ENCODE results near the gene SLC2A11.
"Not testable (repeated sequence)": the region's sequence is repeated elsewhere in the genome, so short reads cannot be mapped to it uniquely, and the experiment has no call there.

The SLC2A11 gene

DNA sequence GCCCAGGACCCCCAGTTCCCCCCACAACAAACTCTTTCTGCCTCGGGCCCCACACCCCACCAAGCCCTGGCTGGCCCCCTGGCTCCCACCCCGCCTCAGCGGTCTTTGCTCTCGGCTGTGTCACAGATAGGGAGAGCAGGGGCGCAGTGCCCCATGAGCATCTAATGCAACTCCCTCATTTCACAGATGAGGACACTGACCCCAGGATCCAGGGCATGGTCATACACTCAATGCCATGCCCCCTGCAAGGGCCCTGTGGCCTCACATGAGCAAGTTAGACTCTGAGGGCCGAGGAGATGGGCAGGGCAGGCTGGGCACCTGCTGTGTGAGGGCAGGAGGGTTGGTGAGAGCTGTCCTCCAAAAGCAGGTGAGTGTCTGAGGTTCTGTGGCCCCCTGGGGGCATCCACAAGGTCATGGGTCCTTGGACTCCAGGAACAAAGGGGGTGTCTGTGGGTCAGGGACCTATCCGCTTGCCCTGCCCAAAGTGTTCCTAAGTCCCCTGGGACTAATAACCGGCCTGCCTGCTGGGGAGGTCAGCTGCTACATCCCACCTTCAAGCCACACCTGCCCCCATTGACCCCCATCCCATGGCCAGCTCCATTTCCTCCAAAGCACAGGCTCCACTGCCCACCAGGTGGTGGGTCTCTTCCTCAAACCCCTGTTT lies 39.0 kb downstream of the SLC2A11 start:
- TF ChIP-seq, protein P1, sequence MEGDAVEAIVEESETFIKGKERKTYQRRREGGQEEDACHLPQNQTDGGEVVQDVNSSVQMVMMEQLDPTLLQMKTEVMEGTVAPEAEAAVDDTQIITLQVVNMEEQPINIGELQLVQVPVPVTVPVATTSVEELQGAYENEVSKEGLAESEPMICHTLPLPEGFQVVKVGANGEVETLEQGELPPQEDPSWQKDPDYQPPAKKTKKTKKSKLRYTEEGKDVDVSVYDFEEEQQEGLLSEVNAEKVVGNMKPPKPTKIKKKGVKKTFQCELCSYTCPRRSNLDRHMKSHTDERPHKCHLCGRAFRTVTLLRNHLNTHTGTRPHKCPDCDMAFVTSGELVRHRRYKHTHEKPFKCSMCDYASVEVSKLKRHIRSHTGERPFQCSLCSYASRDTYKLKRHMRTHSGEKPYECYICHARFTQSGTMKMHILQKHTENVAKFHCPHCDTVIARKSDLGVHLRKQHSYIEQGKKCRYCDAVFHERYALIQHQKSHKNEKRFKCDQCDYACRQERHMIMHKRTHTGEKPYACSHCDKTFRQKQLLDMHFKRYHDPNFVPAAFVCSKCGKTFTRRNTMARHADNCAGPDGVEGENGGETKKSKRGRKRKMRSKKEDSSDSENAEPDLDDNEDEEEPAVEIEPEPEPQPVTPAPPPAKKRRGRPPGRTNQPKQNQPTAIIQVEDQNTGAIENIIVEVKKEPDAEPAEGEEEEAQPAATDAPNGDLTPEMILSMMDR (IDR thresholded peaks at IDR 0.05; ENCODE audit: low read depth, low read length, missing control alignments): no peak

DNA sequence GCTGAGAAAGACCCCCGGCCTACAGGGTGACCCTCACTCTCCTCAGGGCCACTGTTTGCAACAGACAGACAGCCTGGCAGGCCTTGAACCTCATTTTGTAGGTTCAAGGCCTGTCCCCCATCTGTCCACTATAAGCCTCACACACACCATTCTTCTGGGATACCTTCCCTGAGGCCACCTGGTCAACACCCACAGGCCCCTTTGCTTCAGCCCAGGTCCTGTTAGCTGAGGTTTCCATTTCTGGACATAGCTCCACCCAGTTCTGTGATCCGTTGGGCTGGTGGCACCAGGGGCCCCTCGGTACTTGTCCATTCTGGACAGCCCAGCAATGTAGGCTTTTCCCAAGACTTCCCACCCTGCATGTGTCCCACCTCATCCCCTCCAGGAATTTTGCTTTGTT lies 39.6 kb downstream of the SLC2A11 start:
- no peak for DNase-seq (ENCODE audit: low read depth)
- H3K4me3 ChIP-seq (ENCODE audit: low read depth, low read length): no peak overlapping the region
- TF ChIP-seq, protein P1 (IDR thresholded peaks at IDR 0.05; ENCODE audit: low read depth, low read length, missing control alignments): no peak

More for the DNA sequence above, 39.0 kb downstream of the SLC2A11 start:
- H3K4me3 ChIP-seq (ENCODE audit: low read depth, low read length): no peak overlapping the region
- DNase-seq (ENCODE audit: low read depth): no peak

DNA sequence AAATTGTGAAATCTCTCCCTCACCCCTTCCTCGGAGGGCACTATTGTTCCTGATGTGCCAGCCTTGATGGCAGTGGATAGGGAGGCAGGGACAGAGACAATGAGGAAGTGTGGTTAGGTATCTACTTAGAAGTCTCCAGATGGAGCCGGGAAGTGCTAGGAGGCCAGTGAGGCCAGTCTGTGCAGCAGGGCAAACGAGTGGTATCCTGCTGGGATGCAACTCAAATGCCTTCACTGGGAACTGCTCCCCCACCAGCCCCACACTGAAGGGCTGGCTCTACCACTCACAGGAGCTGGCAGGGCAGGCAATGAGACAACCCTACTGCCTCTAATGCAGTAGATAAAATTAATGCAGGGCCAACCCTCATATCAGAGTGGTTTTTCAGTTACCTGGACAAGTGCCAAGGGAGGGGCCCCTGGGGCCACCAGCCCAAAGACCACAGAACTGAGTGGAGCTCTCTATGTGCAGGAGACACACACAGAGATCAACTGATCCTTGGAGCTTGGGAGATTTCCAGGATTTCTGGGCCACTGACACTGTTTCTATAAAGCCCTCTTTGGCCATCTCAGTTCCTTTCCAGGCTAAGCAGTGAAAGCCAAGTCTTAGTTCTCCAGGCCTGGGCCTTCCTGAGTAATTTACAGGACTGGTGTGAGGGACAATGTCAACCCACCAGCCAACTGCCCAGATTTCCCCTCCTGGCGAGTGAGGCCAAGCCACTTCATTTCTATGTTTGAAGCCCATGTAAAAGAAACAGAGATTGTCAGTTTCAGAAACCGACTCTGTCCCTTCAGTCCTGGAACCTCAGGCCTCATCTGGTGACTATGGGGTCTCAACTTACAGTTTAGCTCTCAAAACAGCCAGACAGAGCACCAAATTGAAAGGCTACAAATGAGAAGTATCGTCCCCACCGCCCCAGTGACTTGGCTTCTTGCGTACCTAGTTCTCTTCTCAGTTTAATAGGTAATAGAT lies 40.6 kb downstream of the SLC2A11 start:
- TF ChIP-seq, protein P1 (IDR thresholded peaks at IDR 0.05; ENCODE audit: low read depth, low read length, missing control alignments): no peak
- no peak for DNase-seq (ENCODE audit: low read depth)
- H3K4me3 ChIP-seq (ENCODE audit: low read depth, low read length): no peak overlapping the region

DNA sequence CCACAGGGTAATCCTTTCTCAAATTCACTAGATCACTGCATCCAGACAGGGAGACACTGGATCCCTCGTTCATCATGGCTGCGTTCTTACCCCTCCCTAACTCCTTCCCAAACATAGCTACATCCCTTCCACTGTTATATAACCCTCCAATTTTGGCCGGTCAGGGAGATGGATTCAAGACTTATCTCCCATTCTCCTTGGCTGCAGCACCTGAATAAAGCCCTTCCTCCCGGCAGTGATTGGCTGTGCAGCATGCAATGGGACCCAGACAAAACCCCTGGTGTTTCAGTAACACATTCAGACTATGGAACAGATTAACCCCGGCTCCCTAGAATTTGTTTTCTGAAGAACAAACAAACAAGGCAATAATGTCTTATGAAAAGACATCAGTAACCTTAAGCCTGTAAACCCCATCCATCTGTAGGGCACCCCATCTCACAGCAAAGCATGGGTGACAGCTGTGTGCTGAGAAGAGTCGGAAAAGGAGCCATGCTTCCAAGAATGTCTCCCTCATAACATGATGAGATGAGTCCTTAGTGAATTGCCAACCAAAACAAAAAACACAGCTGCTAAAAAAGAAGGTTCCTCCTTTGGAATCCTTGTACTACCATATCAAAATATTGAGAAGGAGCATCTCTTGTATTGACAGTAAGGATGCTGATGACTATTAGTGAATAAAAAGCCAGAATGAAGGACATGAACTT lies 41.5 kb downstream of the SLC2A11 start:
- TF ChIP-seq, protein P1 (IDR thresholded peaks at IDR 0.05; ENCODE audit: low read depth, low read length, missing control alignments): no peak
- no peak for DNase-seq (ENCODE audit: low read depth)
- H3K4me3 ChIP-seq (ENCODE audit: low read depth, low read length): no peak overlapping the region

DNA sequence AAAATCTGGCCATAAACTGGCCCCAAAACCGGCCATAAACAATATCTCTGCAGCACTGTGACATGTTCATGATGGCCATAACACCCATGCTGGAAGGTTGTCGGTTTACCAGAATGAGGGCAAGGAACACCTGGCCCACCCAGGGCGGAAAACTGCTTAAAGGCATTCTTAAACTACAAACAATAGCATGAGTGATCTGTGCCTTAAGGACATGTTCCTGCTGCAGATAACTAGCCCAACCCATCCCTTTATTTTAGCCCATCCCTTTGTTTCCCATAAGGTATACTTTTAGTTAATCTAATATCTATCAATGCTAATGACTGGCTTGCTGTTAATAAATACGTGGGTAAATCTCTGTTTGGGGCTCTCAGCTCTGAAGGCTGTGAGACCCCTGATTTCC lies 42.6 kb downstream of the SLC2A11 start:
- not testable (repeated sequence) for DNase-seq (ENCODE audit: low read depth); H3K4me3 ChIP-seq (ENCODE audit: low read depth, low read length)

DNA sequence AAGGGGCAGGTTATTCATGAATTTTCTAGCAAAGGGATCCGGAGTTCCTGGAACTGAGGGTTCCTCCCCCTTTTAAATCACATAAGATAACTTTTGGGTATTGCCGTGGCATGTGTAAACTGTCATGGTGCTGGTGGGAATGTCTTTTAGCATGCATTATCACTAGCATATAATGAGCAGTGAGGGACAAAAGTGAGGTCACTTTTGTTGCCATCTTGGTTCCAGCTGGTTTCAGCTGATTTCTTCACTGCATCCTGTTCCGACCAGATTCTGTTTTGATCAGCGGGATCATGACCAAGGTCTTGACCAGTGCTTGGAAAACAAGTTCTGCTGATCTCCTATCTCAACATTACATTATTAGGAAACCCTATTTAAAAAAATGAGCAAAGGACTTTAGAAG lies 43.9 kb downstream of the SLC2A11 start:
- no peak overlapping the region for H3K4me3 ChIP-seq (ENCODE audit: low read depth, low read length)
- TF ChIP-seq, protein P1 (IDR thresholded peaks at IDR 0.05; ENCODE audit: low read depth, low read length, missing control alignments): no peak
- DNase-seq (ENCODE audit: low read depth): no peak
